BLaER1 (cell line): ENCODE data around the gene PYGL.
"Not testable (repeated sequence)": the region's sequence is repeated elsewhere in the genome, so short reads cannot be mapped to it uniquely, and the experiment has no call there.

Experiments
- H3K27ac ChIP-seq: shearing (Covaris generic); formaldehyde crosslinking; 2 replicates; pipeline ENCODE4 v1.8.1; 2022
- H3K27me3 ChIP-seq: shearing (Covaris generic); formaldehyde crosslinking; 2 replicates; pipeline ENCODE4 v1.8.1; 2022
- H3K36me3 ChIP-seq: shearing (Covaris generic); formaldehyde crosslinking; 2 replicates; pipeline ENCODE4 v1.8.1; 2022
- H3K4me1 ChIP-seq: shearing (Covaris generic); formaldehyde crosslinking; 2 replicates; pipeline ENCODE4 v1.8.1; 2022
- H3K4me2 ChIP-seq: shearing (Covaris generic); formaldehyde crosslinking; 2 replicates; pipeline ENCODE4 v1.8.1; 2022
- H3K4me3 ChIP-seq: shearing (Covaris generic); formaldehyde crosslinking; 2 replicates; pipeline ENCODE4 v1.8.1; 2022
- H3K9ac ChIP-seq: shearing (Covaris generic); formaldehyde crosslinking; 2 replicates; pipeline ENCODE4 v1.8.1; 2022
- H3K9me3 ChIP-seq: shearing (Covaris generic); formaldehyde crosslinking; 2 replicates; pipeline ENCODE4 v1.8.1; 2022
- H4K20me1 ChIP-seq: shearing (Covaris generic); formaldehyde crosslinking; 2 replicates; pipeline ENCODE4 v1.8.1; 2022
- Cebpa-rat ChIP-seq: shearing (Covaris generic); IDR thresholded peaks from 2 replicates; pipeline ENCODE4 v1.8.1; 2022

The PYGL gene

DNA sequence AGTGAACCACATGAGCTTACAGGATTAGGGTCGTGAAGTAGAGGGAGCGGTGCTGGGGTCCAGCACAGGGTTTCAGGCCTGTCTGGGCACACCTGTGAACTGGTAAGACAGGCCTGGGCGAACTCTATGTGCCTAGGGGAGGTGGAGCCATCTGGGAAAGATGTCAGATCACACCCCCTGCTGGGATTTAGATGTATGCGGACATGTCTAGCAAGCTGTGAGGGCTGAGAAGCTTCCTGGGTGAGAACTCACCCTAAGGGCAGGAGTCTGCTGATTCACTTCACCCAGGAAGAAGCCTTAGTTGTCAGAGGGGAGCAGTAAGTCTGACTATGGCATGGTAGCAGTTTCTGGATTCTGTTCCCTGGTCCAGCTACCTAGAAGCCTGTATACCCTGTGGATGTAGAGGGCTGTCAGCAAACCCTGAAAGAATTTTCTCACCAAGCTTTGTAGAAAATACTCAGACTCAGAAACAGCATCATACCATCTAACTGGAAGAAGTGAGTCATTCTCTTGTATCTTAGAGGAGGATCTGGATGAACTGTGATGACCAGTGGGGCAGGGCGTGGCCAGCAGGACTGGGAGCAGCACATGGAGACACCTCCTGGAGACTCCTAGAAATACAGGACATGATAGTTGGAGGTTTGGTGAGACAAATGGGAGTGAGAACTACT is 11.2 kb upstream of the PYGL start:
- H3K9me3 ChIP-seq, result no peaks in the 10 kb centered on the region
- no peak for TF ChIP-seq Cebpa-rat
- H3K36me3 ChIP-seq, result no peaks in the 10 kb centered on the region
- no peaks in the 10 kb centered on the region for H4K20me1 ChIP-seq
- no peaks in the 10 kb centered on the region for H3K27me3 ChIP-seq
- H3K27ac ChIP-seq, result no peak overlapping the region
- H3K4me3 ChIP-seq, result no peak overlapping the region
- no peak overlapping the region for H3K9ac ChIP-seq
- H3K4me1 ChIP-seq, result peaks cover 5% of the 10 kb centered on the region; the same call in 1 of the 2 replicates
- H3K4me2 ChIP-seq, result no peak overlapping the region

- no peaks in the 10 kb centered on the region for H3K27me3 ChIP-seq
- H3K4me2 ChIP-seq, result no peak overlapping the region
- H4K20me1 ChIP-seq, result no peaks in the 10 kb centered on the region
- no peak overlapping the region for H3K9ac ChIP-seq
- H3K36me3 ChIP-seq, result no peaks in the 10 kb centered on the region
- no peak overlapping the region for H3K27ac ChIP-seq
- no peak overlapping the region for H3K4me3 ChIP-seq
- no peaks in the 10 kb centered on the region for H3K9me3 ChIP-seq
- H3K4me1 ChIP-seq, result peaks cover 5% of the 10 kb centered on the region; the same call in 1 of the 2 replicates
- TF ChIP-seq Cebpa-rat, result no peak
These were observed 10.6 kb upstream of the PYGL start for GRCh38 chr14:50954811-50955372.

- no peaks in the 10 kb centered on the region for H4K20me1 ChIP-seq
- no peak overlapping the region for H3K9ac ChIP-seq
- H3K4me2 ChIP-seq, result no peak overlapping the region
- TF ChIP-seq Cebpa-rat, result no peak
- H3K4me3 ChIP-seq, result no peak overlapping the region
- peaks cover 8% of the 10 kb centered on the region; the same call in 1 of the 2 replicates for H3K9me3 ChIP-seq
- H3K27me3 ChIP-seq, result no peaks in the 10 kb centered on the region
- H3K4me1 ChIP-seq, result peaks cover 5% of the 10 kb centered on the region; the same call in 1 of the 2 replicates
- H3K36me3 ChIP-seq, result no peaks in the 10 kb centered on the region
- H3K27ac ChIP-seq, result no peak overlapping the region
These were observed 9.2 kb upstream of the PYGL start for GRCh38 chr14:50953502-50953901.

GRCh38 chr14:50951032-50951431 is 6.7 kb upstream of the PYGL start:
- H3K4me3 ChIP-seq, result no peak overlapping the region
- H3K27ac ChIP-seq, result no peak overlapping the region
- H4K20me1 ChIP-seq, result no peaks in the 10 kb centered on the region
- no peaks in the 10 kb centered on the region for H3K27me3 ChIP-seq
- no peak for TF ChIP-seq Cebpa-rat
- peaks cover 16% of the 10 kb centered on the region; the same call in 1 of the 2 replicates for H3K9me3 ChIP-seq
- no peak overlapping the region for H3K9ac ChIP-seq
- H3K36me3 ChIP-seq, result no peaks in the 10 kb centered on the region
- no peak overlapping the region for H3K4me2 ChIP-seq
- peaks cover 5% of the 10 kb centered on the region; the same call in 1 of the 2 replicates for H3K4me1 ChIP-seq

DNA sequence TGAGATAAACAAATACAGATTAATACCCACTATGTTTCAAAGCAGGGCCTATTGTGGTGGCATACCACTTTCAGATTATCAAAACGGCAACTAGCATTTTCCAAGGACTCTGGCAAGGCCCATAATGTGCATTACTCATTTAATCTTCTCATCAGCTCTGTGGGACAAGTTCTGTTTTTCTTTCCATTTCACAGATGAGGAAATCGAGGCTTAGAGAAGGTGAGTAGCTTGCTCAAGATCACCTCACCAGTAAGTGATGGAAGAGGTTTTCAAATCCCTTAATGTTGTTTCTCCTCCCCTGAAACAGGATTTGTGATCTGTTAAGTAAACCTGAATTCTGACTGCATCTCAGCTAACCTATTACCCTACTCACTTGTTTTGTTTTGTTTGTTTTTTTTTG is 3.9 kb upstream of the PYGL start:
- Histone ChIP-seq H3K4me1 (peaks cover 18% of the 10 kb centered on the region), H3K4me2 (no peak overlapping the region), H3K27me3 (peaks cover 23% of the 10 kb centered on the region), H4K20me1 (no peaks in the 10 kb centered on the region), H3K9ac (no peak overlapping the region), H3K9me3 (peaks cover 16% of the 10 kb centered on the region; the same call in 1 of the 2 replicates), H3K4me3 (no peak overlapping the region), H3K36me3 (no peaks in the 10 kb centered on the region), H3K27ac (no peak overlapping the region)
- TF ChIP-seq Cebpa-rat, result no peak

GRCh38 chr14:50947446-50947845 is 3.2 kb upstream of the PYGL start:
- Histone ChIP-seq H3K4me2 (no peak overlapping the region), H4K20me1 (no peaks in the 10 kb centered on the region), H3K36me3 (no peaks in the 10 kb centered on the region), H3K4me1 (peaks cover 18% of the 10 kb centered on the region), H3K27ac (no peak overlapping the region), H3K27me3 (peaks cover 30% of the 10 kb centered on the region), H3K4me3 (no peak overlapping the region), H3K9ac (no peak overlapping the region), H3K9me3 (peaks cover 16% of the 10 kb centered on the region)
- no peak for TF ChIP-seq Cebpa-rat

- Histone ChIP-seq H3K4me3 (no peak overlapping the region), H3K4me1 (peaks cover 13% of the 10 kb centered on the region), H4K20me1 (no peaks in the 10 kb centered on the region), H3K9ac (no peak overlapping the region), H3K9me3 (peaks cover 16% of the 10 kb centered on the region), H3K27ac (no peak overlapping the region), H3K36me3 (no peaks in the 10 kb centered on the region), H3K27me3 (peaks cover 41% of the 10 kb centered on the region), H3K4me2 (no peak overlapping the region)
- TF ChIP-seq Cebpa-rat, result no peak
These were observed 2.1 kb upstream of the PYGL start for GRCh38 chr14:50946234-50946935.

- no peak overlapping the region for H3K27ac ChIP-seq
These were observed 547 bp upstream of the PYGL start for GRCh38 chr14:50944647-50945413.

GRCh38 chr14:50943261-50943942 is 881 bp downstream of the PYGL start:
- Histone ChIP-seq H3K9ac (no peak overlapping the region), H4K20me1 (no peaks in the 10 kb centered on the region), H3K4me3 (peak overlapping the region; percentile 68), H3K36me3 (no peaks in the 10 kb centered on the region), H3K27me3 (peaks cover 48% of the 10 kb centered on the region), H3K27ac (no peak overlapping the region), H3K4me1 (peaks cover 13% of the 10 kb centered on the region), H3K9me3 (peaks cover 7% of the 10 kb centered on the region), H3K4me2 (peak overlapping the region; percentile 94)
- TF ChIP-seq Cebpa-rat, result no peak

More at GRCh38 chr14:50944647-50945413, 547 bp upstream of the PYGL start:
- no peak for TF ChIP-seq Cebpa-rat
- H3K9ac ChIP-seq, result 0 out of 2 replicates have a peak overlapping the region, but pooled peaks have one; percentile 6
- peaks cover 13% of the 10 kb centered on the region for H3K4me1 ChIP-seq
- peaks cover 48% of the 10 kb centered on the region for H3K27me3 ChIP-seq
- H3K4me3 ChIP-seq, result peak overlapping the region; percentile 68
- no peaks in the 10 kb centered on the region for H3K36me3 ChIP-seq
- H3K4me2 ChIP-seq, result peak overlapping the region; percentile 94
- peaks cover 16% of the 10 kb centered on the region for H3K9me3 ChIP-seq
- H4K20me1 ChIP-seq, result no peaks in the 10 kb centered on the region

DNA sequence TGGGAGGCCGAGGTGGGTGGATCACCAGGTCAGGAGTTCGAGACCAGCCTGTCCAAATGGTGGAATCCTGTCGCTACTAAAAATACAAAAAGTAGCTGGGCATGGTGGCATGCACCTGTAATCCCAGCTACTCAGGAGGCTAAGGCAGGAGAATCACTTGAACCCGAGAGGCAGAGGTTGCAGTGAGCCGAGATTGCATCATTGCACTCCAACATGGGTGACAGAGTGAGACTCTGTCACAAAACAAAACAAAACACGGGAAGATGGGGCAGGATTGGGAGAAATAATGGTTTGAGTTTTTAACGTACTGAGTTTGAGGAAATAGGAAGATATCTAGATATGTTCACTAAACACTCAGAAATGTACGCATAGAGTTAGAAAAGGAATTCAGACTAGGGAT is 2.6 kb downstream of the PYGL start:
- H3K9ac ChIP-seq, H3K27ac ChIP-seq, H3K4me3 ChIP-seq, H3K9me3 ChIP-seq, H3K36me3 ChIP-seq, H4K20me1 ChIP-seq, H3K4me2 ChIP-seq: not testable (repeated sequence)
- peaks cover 13% of the 10 kb centered on the region for H3K4me1 ChIP-seq
- H3K27me3 ChIP-seq, result peaks cover 48% of the 10 kb centered on the region
